Stomach (tissue), 9 donors: ENCODE data around the gene GLUD1. TPM values are rescaled to one million over a fixed set of nuclear protein-coding genes. Genes with fewer than 3 reads are reported as not detected.
"Not testable (repeated sequence)": the region's sequence is repeated elsewhere in the genome, so short reads cannot be mapped to it uniquely, and the experiment has no call there.

ENCODE experiments used
- DNase-seq, 2 donors: peaks; one replicate each; pipeline versions ENCODE4 v3.0.0 to v3.0.0-alpha.2; 2013 to 2019
- H3K27ac ChIP-seq, 5 donors: fragments of 200-600 bp in 4 of 5; sonication (generic) in 4 of 5; one replicate each; pipeline ENCODE4 v1.5.1; 2013 to 2019; ENCODE audit warnings: mild to moderate bottlenecking in 1 of 5, moderate library complexity in 1 of 5
- H3K27me3 ChIP-seq, 3 donors: fragments of 200-600 bp; sonication (generic); one replicate each; pipeline ENCODE4 v1.5.1; 2017 to 2019; ENCODE audit warnings: mixed run types in 1 of 3
- H3K36me3 ChIP-seq, 4 donors: fragments of 200-600 bp; sonication (generic); 1 replicate in 3 of 4; 2 replicates in 1 of 4; pipeline ENCODE4 v1.5.1; 2016 to 2019
- H3K4me1 ChIP-seq, 4 donors: fragments of 200-600 bp; sonication (generic); one replicate each; pipeline ENCODE4 v1.5.1; 2016 to 2019
- H3K4me3 ChIP-seq, 4 donors: fragments of 200-600 bp; sonication (generic) in 3 of 4; one replicate each; pipeline ENCODE4 v1.5.1; 2016 to 2019; ENCODE audit warnings: mild to moderate bottlenecking in 1 of 4
- H3K9me3 ChIP-seq, 4 donors: fragments of 200-600 bp; sonication (generic); one replicate each; pipeline ENCODE4 v1.5.1; 2016 to 2019
- CTCF ChIP-seq, 7 experiments: fragments of 450-650 bp in 4 of 7; fragments of 200-600 bp in 3 of 7; sonication (generic) in 3 of 7; IDR thresholded peaks; one replicate each; pipeline ENCODE4 v1.5.1; 2016 to 2019; ENCODE audit warnings: antibody characterized with exemption in 7 of 7, control low read depth in 2 of 7, mild to moderate bottlenecking in 1 of 7
- EP300 ChIP-seq: sonication (generic); formaldehyde crosslinking; IDR thresholded peaks from one replicate; pipeline ENCODE4 v1.6.1; 2017; ENCODE audit warnings: antibody characterized with exemption
- POLR2A ChIP-seq, 4 donors: fragments of 450-650 bp; IDR thresholded peaks; one replicate each; pipeline ENCODE4 v1.6.1; 2016; ENCODE audit warnings: antibody characterized with exemption in 4 of 4, control low read depth in 2 of 4, mild to moderate bottlenecking in 1 of 4, moderate library complexity in 1 of 4
- POLR2AphosphoS5 ChIP-seq, 3 donors: sonication (generic); formaldehyde crosslinking; IDR thresholded peaks; one replicate each; pipeline ENCODE4 v1.6.1; 2016; ENCODE audit warnings: antibody characterized with exemption in 3 of 3
- WGBS, 5 donors: extraction: QIAGEN DNeasy Blood & Tissue Kit in 3 of 5; methylation state at CpG; one replicate each; pipeline versions ENCODE4 v1.1.5 to v1.1.7; 2013 to 2018; 5-methylcytosine and 5-hydroxymethylcytosine counted together
- intact Hi-C: fragments of 100-400 bp; cut with DNase I; formaldehyde crosslinking; loops from one replicate; pipeline ENCODE4 v1.15.1; 2023; ENCODE audit warnings: low total_unique reads
- polyA plus RNA-seq, 3 donors: library from polyadenylated mRNA; stranded (reverse); fragments of 200-250 nt; gene quantifications; one replicate each; pipeline ENCODE4 v1.2.3, GENCODE V29; 2013
- total RNA-seq, 5 donors: library from RNA; depleted of rRNA; stranded (reverse); fragments of >200 nt; gene quantifications; one replicate each; pipeline versions ENCODE4 v1.1.0 to v1.2.3, GENCODE V29; 2014 to 2016
- donor health status: healthy with polysubstance abuse.
- donor health status: Bipolar disorder and iron deficiency.
- donor health status: healthy.

Gene GLUD1
- total and polyA plus RNA-seq, 8 donors = 50.6 to 260 (median 66.2) TPM

GRCh38 chr10:87053577-87054181, 41.0 kb downstream of the GLUD1 start:
- Histone ChIP-seq H3K9me3 (no peaks in the 10 kb centered on the region), H3K36me3 (peaks cover 44 to 100% (median 99%) of the 10 kb centered on the region in 4 donors), H3K27me3 (no peaks in the 10 kb centered on the region), H3K27ac (no peak overlapping the region), H3K4me3 (no peak overlapping the region), H3K4me1 (peaks cover 0 to 19% (median 5%) of the 10 kb centered on the region in 4 donors)
- TF ChIP-seq POLR2A (IDR thresholded peaks at IDR 0.05) (no peak), EP300 (no peak), POLR2AphosphoS5 (IDR thresholded peaks at IDR 0.05) (no peak), CTCF (IDR thresholded peaks at IDR 0.05) (no peak)
- 93 to 96% (median 94%) methylated on average over 7 of the region's 7 CpGs for WGBS, 5 donors
- intact Hi-C loops = no loop called here
- no peak for DNase-seq

GRCh38 chr10:87053111-87053510, 41.5 kb downstream of the GLUD1 start:
- TF ChIP-seq POLR2AphosphoS5 (IDR thresholded peaks at IDR 0.05) (no peak), EP300 (no peak), CTCF (IDR thresholded peaks at IDR 0.05) (no peak)
- Histone ChIP-seq H3K4me3 (no peak overlapping the region), H3K36me3 (peaks cover 44 to 100% (median 99%) of the 10 kb centered on the region in 4 donors), H3K27me3 (no peaks in the 10 kb centered on the region), H3K27ac (no peak overlapping the region), H3K4me1 (peaks cover 0 to 19% (median 5%) of the 10 kb centered on the region in 4 donors), H3K9me3 (no peaks in the 10 kb centered on the region)
- WGBS, 5 donors = 24 to 62% (median 48%) methylated on average over 3 of the region's 3 CpGs
- intact Hi-C loops = no loop called here
- DNase-seq = peak; percentile 39 to 45

- 83 to 99% (median 99%) methylated on average over 6 of the region's 6 CpGs for WGBS, 5 donors
- Histone ChIP-seq H3K4me3 (no peak overlapping the region), H3K27ac (no peak overlapping the region)
These were observed 49.2 kb downstream of the GLUD1 start for GRCh38 chr10:87045434-87045938.

GRCh38 chr10:87043579-87043978, 51.1 kb downstream of the GLUD1 start:
- H3K27ac ChIP-seq, H3K9me3 ChIP-seq, H3K4me3 ChIP-seq, H3K4me1 ChIP-seq, intact Hi-C loops, DNase-seq, H3K27me3 ChIP-seq: not testable (repeated sequence)
- H3K36me3 ChIP-seq = peaks cover 11 to 46% (median 34%) of the 10 kb centered on the region in 4 donors
- 94 to 98% (median 97%) methylated on average over 3 to 7 of the region's 7 CpGs for WGBS, 5 donors

More at GRCh38 chr10:87045434-87045938, 49.2 kb downstream of the GLUD1 start:
- no peak for DNase-seq
- no peaks in the 10 kb centered on the region for H3K4me1 ChIP-seq
- H3K9me3 ChIP-seq = no peaks in the 10 kb centered on the region
- H3K36me3 ChIP-seq = peaks cover 18 to 65% (median 53%) of the 10 kb centered on the region in 4 donors
- H3K27me3 ChIP-seq = no peaks in the 10 kb centered on the region
- intact Hi-C loops = no loop called here
- TF ChIP-seq EP300 (no peak), CTCF (IDR thresholded peaks at IDR 0.05) (no peak), POLR2A (IDR thresholded peaks at IDR 0.05) (no peak), POLR2AphosphoS5 (IDR thresholded peaks at IDR 0.05) (no peak)

GRCh38 chr10:87038786-87039185, 55.9 kb downstream of the GLUD1 start:
- intact Hi-C loops = no loop called here
- TF ChIP-seq CTCF (IDR thresholded peaks at IDR 0.05) (no peak), POLR2AphosphoS5 (IDR thresholded peaks at IDR 0.05) (no peak), EP300 (no peak), POLR2A (IDR thresholded peaks at IDR 0.05) (no peak)
- Histone ChIP-seq H3K36me3 (peaks cover 0 to 5% (median 0%) of the 10 kb centered on the region in 4 donors), H3K4me1 (no peaks in the 10 kb centered on the region), H3K27me3 (no peaks in the 10 kb centered on the region), H3K9me3 (peaks cover 0 to 7% (median 0%) of the 10 kb centered on the region in 4 donors), H3K27ac (no peak overlapping the region), H3K4me3 (no peak overlapping the region)
- WGBS, 5 donors = 77 to 100% (median 85%) methylated on average over 2 of the region's 2 CpGs; no CpG with 5 or more reads in 1 of the 5 donors
- DNase-seq = peak in 1 of 2 donors; percentile 27
